Stimulated activated CD8-positive, alpha-beta memory T cell treated with anti-CD3 and anti-CD28 coated beads, Interleukin-4, amount 100 ng/mL, for 1 hour (primary cell): Measurements from ENCODE around the gene HTT-AS.
A peak's percentile ranks its signal among the peaks of the same experiment; 100 is the strongest.
"Not testable (repeated sequence)": the region's sequence is repeated elsewhere in the genome, so short reads cannot be mapped to it uniquely, and the experiment has no call there.

Experiments
- DNase-seq, 2 donors: peaks; one replicate each; pipeline ENCODE4 v3.0.0-alpha.2; 2020; ENCODE audit warnings: low read depth in 2 of 2, low spot score in 1 of 2

The HTT-AS gene

GRCh38 chr4:3074078-3074845 lies at the start of gene HTT-AS, which contains the start of gene HTT:
HTT-AS (minus strand) TSS chr4:3074538.
HTT (plus strand) TSS chr4:3074681; CDS start chr4:3074826, 145 bp downstream.
- peak; percentile 96 to 97 for DNase-seq

GRCh38 chr4:3123181-3123671 lies 48.9 kb upstream of the HTT-AS start:
- no peak for DNase-seq

GRCh38 chr4:3122081-3122563 lies 47.8 kb upstream of the HTT-AS start:
- DNase-seq = no peak

- no peak for DNase-seq
These were observed 47.3 kb upstream of the HTT-AS start for GRCh38 chr4:3121596-3121995.

GRCh38 chr4:3121110-3121509 lies 46.8 kb upstream of the HTT-AS start:
- no peak for DNase-seq

- no peak for DNase-seq
These were observed 45.1 kb upstream of the HTT-AS start for GRCh38 chr4:3119464-3119863.

GRCh38 chr4:3118312-3118711 lies 44.0 kb upstream of the HTT-AS start:
- DNase-seq = no peak

- no peak for DNase-seq
These were observed 42.6 kb upstream of the HTT-AS start for GRCh38 chr4:3116955-3117354.

- DNase-seq = no peak
These were observed 41.4 kb upstream of the HTT-AS start for GRCh38 chr4:3115637-3116270.

- DNase-seq = no peak
These were observed 40.0 kb upstream of the HTT-AS start for GRCh38 chr4:3114377-3114776.

GRCh38 chr4:3112609-3113469 lies 38.5 kb upstream of the HTT-AS start:
- no peak for DNase-seq

- DNase-seq = no peak
These were observed 37.9 kb upstream of the HTT-AS start for GRCh38 chr4:3112201-3112600.

GRCh38 chr4:3111461-3111860 lies 37.1 kb upstream of the HTT-AS start:
- DNase-seq = no peak

- no peak for DNase-seq
These were observed 33.9 kb upstream of the HTT-AS start for GRCh38 chr4:3108211-3108610.

- no peak for DNase-seq
These were observed 33.4 kb upstream of the HTT-AS start for GRCh38 chr4:3107691-3108121.

GRCh38 chr4:3107271-3107670 lies 32.9 kb upstream of the HTT-AS start:
- DNase-seq = no peak

- DNase-seq = peak; percentile 77 to 79
These were observed 32.2 kb upstream of the HTT-AS start for GRCh38 chr4:3106339-3107186.

- DNase-seq = no peak
These were observed 24.0 kb upstream of the HTT-AS start for GRCh38 chr4:3098346-3098745.

GRCh38 chr4:3096202-3096601 lies 21.9 kb upstream of the HTT-AS start:
- no peak for DNase-seq

- DNase-seq = not testable (repeated sequence)
These were observed 20.4 kb upstream of the HTT-AS start for GRCh38 chr4:3094701-3095100.
